Stomach (tissue), 4 donors: Measurements from ENCODE around the gene UTS2B.

Experiments used
- POLR2A ChIP-seq, 4 donors: fragments of 450-650 bp; IDR thresholded peaks; one replicate each; pipeline ENCODE4 v1.6.1; 2016; ENCODE audit warnings: antibody characterized with exemption in 4 of 4, control low read depth in 2 of 4, mild to moderate bottlenecking in 1 of 4, moderate library complexity in 1 of 4
- POLR2AphosphoS5 ChIP-seq, 3 donors: sonication (generic); formaldehyde crosslinking; IDR thresholded peaks; one replicate each; pipeline ENCODE4 v1.6.1; 2016; ENCODE audit warnings: antibody characterized with exemption in 3 of 3
- TF ChIP-seq, protein P1 (sequence below), 7 experiments: fragments of 450-650 bp in 4 of 7; fragments of 200-600 bp in 3 of 7; sonication (generic) in 3 of 7; IDR thresholded peaks; one replicate each; pipeline ENCODE4 v1.5.1; 2016 to 2019; ENCODE audit warnings: antibody characterized with exemption in 7 of 7, control low read depth in 2 of 7, mild to moderate bottlenecking in 1 of 7

DNA sequence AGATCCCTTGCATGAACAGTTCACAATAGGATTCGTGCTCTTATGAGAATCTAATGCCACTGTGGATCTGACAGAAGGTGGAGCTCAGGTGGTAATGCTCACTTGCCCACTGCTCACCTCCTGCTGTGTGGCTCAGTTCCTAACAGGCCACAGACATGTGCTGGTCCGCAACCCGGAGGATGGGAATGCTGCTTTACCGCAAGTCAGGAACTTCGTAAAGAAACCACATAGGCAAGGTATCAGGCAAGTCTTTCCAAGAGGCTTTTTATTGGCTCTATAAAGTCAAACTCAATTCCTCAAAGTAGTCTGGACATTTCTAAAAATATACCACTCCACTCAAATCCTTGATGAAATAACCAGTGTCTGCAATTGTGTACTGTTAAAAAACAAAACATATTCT lies 75.2 kb downstream of the UTS2B start:
- TF ChIP-seq, protein P1, sequence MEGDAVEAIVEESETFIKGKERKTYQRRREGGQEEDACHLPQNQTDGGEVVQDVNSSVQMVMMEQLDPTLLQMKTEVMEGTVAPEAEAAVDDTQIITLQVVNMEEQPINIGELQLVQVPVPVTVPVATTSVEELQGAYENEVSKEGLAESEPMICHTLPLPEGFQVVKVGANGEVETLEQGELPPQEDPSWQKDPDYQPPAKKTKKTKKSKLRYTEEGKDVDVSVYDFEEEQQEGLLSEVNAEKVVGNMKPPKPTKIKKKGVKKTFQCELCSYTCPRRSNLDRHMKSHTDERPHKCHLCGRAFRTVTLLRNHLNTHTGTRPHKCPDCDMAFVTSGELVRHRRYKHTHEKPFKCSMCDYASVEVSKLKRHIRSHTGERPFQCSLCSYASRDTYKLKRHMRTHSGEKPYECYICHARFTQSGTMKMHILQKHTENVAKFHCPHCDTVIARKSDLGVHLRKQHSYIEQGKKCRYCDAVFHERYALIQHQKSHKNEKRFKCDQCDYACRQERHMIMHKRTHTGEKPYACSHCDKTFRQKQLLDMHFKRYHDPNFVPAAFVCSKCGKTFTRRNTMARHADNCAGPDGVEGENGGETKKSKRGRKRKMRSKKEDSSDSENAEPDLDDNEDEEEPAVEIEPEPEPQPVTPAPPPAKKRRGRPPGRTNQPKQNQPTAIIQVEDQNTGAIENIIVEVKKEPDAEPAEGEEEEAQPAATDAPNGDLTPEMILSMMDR (IDR thresholded peaks at IDR 0.05), result no peak
- TF ChIP-seq POLR2AphosphoS5 (IDR thresholded peaks at IDR 0.05) (no peak), POLR2A (IDR thresholded peaks at IDR 0.05) (no peak)
